Stimulated activated CD4-positive, alpha-beta T cell treated with anti-CD3 and anti-CD28 coated beads, Interleukin-1b, Interleukin-23, amount 100 ng/mL, for 1 hour (primary cell): ENCODE measurements around the gene LYG2.
"Not testable (repeated sequence)": the region's sequence is repeated elsewhere in the genome, so short reads cannot be mapped to it uniquely, and the experiment has no call there.

Experiments used
- DNase-seq, 2 donors: peaks; one replicate each; pipeline ENCODE4 v3.0.0-alpha.2; 2020; ENCODE audit warnings: low read depth in 2 of 2

Gene LYG2

DNA sequence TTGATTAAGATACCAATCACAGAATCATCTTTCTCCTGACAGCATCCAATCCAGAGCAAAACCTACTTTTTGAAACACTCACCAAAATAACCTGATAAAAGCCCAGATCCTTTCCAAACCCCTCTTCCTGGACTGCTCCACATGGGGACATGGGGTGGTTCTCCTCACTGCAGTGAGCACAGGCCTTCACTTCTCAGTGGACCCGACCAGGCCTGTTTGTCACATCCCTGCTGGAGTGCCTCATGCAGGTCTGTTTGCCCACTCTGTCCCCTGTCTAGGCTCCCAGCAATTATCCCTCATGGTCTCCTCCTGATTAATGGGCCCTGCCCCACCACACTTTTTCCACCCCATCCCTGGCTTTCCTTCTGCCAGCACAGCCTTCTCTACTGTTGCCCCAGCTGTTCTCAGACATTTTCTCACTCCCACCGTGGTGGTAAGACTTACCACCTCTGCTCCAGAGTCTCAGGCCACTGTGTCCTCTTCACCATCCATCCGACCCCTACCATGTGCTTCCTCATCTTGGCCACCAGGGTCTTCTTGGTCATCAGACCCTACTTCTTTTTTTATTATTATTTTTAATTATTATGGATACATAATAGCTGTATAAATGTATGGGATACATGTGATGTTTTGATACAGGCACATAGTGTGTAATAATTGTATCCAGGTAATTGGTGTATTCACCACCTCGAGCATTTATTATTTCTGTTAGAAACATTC lies 53.3 kb downstream of the LYG2 start:
- no peak for DNase-seq

DNA sequence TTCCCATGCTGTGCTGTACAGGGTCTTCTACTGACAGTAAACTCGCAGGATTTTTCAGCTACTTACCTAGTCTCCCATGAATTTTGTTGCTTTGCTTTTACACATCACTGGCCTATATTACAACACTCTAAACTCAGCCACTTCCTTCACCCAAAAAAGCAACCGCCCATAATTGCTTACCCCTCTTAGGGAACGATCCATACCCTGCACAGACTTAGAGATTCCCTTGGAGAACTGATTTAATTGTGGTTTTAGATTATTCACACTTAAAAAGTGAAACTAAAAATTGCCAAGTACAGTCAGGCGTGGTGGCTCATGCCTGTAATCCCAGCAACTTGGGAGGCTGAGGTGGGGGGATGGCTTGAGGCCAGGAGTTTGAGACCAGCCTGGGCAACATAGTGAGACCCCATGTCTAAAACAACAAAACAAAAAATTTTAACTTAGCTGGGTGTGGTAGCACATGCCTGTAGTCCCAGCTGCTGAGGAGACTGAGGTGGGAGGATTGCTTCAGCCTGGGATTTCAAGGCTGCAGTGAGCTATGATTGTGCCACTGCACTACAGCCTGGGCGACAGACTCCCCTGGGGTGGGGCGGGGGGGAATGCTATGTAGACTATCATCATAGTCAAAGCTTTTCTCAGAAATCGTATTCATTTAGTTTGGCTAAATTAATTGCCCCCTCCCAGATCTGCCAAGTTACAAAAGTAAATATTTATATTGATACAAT lies 55.2 kb downstream of the LYG2 start:
- DNase-seq = no peak

DNA sequence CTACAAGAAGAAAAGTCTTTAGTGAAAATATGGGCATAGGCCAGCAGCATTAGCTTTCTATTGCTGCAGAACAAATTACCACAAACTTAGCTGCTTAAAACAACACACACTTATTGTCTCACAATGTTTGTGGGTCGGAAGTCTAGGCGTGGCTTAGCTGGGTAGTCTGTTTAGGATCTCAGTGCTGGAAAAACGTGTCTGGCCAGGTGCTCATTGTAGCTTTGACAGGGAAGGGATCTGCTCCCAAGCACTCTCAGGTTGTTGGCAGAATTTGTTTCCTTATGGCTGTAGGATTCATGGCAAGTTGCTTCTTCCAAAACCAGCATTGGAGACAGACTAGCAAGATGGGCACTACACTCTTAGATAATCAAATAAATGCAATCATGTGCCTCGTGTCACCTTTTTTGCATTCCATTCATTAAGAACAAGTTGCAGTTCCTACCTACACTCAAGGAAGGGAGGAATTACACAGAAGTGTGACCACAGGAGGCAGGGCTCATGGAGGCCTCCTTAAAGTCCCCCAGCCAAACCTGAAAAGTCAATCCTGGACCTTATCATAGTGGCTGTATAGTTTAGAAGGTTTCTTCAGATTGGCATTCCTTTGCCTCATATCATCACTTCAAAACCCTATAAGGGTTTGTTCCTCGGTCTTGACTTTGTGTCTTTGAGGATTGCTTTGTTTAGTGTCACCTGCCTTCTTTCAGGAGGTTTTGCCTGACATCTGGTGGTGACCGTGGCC lies 57.2 kb downstream of the LYG2 start:
- DNase-seq = no peak

DNA sequence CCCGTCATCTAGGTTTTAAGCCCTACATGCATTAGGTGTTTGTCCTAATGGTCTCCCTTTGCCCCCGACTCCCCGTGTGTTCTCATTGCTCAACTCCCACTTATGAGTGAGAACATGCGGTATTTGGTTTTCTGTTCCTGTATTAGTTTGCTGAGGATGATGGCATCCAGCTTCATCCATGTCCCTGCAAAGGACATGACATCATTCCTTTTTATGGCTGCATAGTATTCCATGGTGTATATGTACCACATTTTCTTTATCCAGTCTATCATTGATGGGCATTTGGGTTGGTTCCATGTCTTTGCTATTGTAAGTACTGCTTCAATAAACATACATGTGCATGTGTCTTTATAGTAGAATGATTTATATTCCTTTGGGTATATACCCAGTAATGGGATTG lies 63.1 kb downstream of the LYG2 start:
- DNase-seq = not testable (repeated sequence)
